Choroid plexus epithelial cell (primary cell): ENCODE results near the gene FOXP1.

Experiments used
- DNase-seq: peaks from one replicate; pipeline ENCODE4 v3.0.0-alpha.2; 2010; ENCODE audit warnings: low read depth
- H3K4me3 ChIP-seq: 2 replicates; pipeline ENCODE4 v1.5.1; 2011; ENCODE audit warnings: low read depth, mild to moderate bottlenecking, control low read depth, low read length, moderate library complexity
- TF ChIP-seq, protein P1 (sequence below): conservative IDR thresholded peaks from 2 replicates; pipeline ENCODE4 v1.5.1; 2011; ENCODE audit warnings: low read depth, mild to moderate bottlenecking, control low read depth, inconsistent platforms, low read length, moderate library complexity

The FOXP1 gene

DNA sequence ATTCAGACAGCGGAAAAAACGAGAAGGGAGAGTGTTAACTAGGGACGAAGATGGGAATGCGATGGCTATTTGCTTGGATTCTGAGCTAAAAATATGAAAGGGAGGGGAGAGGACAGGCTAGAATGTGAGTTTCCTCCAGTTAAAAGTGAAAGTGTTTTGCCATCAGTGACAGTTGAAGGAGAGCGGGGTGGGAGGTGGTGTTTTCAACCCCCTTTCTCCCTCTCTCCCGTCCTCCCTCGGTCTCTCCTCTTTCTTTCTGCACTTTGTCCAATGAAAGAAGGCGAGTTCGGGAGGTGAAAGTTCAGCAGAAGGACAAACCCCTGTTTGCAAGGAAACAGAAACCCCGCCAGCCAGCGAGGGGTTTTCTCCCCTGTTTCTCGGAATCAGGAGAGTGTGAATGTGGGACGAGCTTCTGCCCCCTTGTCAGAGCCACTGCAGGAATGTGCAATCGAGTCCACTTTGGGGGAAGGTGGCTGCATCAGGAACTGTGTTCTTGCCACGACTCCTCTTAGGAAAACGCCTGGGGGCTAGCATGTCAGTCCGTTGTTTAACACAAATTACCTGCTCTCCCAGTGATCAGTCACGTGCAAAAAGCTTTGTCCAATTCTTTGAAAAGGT lies 975 bp upstream of the FOXP1 start:
- H3K4me3 ChIP-seq = peak overlapping the region; percentile 86
- DNase-seq = peak; percentile 79
- TF ChIP-seq, protein P1, sequence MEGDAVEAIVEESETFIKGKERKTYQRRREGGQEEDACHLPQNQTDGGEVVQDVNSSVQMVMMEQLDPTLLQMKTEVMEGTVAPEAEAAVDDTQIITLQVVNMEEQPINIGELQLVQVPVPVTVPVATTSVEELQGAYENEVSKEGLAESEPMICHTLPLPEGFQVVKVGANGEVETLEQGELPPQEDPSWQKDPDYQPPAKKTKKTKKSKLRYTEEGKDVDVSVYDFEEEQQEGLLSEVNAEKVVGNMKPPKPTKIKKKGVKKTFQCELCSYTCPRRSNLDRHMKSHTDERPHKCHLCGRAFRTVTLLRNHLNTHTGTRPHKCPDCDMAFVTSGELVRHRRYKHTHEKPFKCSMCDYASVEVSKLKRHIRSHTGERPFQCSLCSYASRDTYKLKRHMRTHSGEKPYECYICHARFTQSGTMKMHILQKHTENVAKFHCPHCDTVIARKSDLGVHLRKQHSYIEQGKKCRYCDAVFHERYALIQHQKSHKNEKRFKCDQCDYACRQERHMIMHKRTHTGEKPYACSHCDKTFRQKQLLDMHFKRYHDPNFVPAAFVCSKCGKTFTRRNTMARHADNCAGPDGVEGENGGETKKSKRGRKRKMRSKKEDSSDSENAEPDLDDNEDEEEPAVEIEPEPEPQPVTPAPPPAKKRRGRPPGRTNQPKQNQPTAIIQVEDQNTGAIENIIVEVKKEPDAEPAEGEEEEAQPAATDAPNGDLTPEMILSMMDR = no peak

DNA sequence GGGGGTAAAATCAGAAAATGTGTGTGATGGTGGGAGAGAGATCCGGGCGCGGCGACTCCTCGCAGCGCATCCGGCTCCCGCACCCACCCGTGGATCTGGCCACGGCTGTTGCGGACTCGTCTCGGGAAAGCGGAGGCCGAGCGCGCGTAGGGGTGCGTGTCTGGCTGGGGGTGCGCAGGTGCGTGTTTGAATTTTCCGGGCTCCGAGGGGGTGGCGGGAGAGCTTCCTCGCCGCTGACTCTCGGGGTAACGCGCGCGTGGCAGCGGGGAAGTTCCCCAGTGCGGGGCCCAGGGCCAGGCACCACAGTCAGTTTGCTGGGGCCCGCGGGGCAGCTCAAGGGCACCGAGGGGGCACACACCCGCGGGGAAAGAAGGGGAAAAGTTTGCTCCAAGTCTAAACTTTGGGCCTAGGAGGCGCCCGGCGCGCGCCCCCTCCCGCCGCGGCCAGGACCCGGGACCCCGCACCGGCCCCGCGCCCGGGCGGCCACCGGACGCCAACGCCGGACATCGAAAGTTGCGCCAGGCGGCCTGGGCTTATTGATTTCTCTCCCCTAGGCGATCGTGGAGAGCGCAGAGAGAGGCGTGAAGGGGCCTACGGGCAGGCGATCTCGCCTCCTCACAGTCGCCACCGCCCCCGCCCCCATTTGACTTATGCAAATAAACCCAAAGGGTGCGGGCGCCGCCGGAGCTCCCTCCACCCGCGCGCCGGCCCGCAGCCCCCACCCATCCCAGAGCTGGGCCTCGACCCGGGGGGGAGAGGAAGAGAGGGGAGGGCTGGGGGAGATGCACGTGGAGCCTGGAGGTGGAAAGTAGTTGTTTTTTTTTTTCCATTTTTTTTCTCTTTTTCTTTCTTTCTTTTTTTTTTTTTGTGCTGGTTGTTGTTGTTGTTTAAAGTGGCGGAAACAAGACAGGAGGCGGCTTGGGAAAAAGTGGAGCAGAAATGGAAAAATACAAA lies 639 bp downstream of the FOXP1 start:
- H3K4me3 ChIP-seq = peak overlapping the region; percentile 86
- TF ChIP-seq, protein P1 = no peak
- peak; percentile 69 for DNase-seq

DNA sequence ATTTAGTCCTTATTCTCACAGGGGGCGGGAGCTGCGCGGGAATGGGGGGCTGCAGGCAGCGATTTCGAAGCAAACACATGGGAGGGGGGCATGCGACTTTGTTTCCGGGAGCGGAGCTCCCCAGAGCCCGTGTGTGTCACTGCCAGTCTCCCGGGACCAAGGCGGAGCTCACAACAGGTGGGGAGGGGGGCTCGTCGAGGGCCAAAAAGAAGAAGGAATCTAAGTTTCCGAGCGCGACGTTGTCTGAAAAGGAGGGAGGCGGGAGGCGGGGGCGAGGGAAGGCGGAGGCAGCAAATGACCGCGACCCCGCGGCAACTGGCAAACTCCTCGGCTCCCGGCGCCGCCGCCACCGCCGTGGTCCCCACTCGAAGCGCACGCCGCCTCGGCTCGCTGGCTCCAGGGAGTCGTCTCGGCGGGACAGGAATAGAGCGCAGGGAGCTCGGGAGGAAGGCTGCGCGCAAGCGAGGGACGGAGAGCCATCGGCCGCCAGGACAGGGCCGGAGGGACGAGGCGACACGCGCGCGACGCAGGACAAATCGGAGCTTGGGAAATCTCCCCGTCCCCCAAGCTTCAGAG lies 1.4 kb downstream of the FOXP1 start:
- peak; percentile 38 for DNase-seq
- TF ChIP-seq, protein P1 = no peak
- peak overlapping the region; percentile 86 for H3K4me3 ChIP-seq

DNA sequence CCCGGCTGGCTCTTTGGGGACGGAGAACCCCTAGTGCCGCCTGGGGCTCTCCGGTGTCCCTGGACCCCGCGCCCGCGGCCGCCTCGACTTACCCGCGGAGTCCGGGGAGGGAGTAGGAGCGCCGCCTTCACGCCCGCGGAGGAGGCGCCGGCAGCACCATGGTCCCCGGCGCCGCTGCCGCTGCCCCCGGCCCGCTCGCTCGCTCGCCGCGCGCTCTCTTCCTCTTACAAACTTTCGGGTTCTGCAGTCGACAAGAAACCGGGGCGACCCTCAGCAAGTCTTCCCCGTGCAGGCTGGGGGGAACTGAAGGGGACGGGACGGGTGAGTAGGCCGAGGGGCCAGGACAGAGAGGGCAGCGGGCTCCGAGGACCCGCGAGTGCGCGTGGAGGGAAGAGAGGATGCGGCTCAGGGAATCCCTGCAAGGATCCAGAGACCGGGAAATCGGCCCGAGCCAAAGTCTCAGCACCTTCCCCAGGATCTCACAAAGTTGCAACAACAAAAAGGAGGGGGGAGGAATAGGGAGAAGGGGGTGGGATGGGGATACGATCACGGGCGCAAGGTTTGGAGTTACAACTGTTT lies 2.0 kb downstream of the FOXP1 start:
- DNase-seq = peak; percentile 38
- TF ChIP-seq, protein P1 = no peak
- peak overlapping the region; percentile 86 for H3K4me3 ChIP-seq

DNA sequence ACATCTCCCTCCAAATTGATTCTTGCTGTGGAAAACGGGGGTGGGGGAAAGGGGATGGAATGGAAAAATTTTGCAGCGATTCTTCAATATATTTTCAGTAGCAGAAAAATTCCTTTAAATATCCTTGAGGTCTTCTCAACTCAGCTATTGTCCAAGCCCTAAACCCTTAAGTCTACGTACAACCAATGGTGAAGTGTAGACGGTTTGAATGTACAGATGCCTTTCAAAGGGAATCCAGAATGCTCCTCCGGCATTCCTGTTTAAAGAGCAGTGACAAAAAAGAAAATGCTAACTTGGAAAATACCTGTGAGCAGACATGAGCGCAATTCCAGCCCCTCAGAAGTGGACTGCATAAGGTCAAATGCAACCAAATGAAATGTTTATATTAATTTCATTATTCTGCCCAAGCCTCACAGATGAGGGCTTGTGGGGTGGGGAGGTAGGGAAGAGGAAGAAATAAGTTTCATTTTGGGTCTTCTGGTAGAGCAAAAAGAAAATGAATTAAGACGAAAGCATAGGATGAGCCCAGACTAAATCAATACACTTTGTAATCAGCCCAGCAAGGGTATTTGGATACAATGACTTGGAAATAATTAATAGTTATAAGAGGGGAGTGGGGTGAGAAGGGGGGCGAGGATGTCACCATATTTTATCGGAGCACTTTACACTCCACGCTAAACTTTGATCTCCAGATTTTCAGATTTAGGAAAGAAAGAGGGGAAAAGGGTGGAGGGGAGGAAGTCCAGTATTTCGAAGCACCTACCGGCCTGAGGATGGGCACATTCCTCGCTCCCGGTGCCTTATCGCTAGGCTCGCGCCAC lies 2.7 kb downstream of the FOXP1 start:
- TF ChIP-seq, protein P1 = no peak
- peak overlapping the region; percentile 86 for H3K4me3 ChIP-seq
- DNase-seq = no peak

DNA sequence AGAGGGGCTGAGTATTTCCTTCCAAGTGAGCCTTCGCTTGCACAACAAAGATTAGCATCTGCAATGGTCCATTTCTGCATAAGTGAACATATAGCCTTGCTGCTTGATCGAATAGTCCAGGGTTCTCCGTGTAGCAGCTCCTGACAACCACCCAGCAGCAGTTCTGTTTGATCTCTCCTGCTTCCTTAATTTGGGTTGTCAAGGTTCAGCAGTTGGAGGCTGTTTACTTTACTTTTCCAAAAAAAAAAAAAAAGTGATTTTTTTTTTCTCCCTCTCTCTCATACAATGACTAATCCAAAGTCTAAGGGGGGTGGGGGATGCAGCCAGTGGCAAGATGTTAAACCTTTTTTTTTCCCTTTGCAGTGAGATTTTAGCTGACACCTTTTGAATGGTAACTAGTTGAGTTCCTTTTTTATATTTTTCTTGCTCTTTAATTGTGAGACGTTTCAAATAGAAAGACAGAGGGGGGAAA lies 3.6 kb downstream of the FOXP1 start:
- TF ChIP-seq, protein P1 = no peak
- DNase-seq = peak; percentile 62
- peak overlapping the region; percentile 86 for H3K4me3 ChIP-seq
